Measurements from ENCODE around the gene PLEKHG2. TPM values are rescaled to one million over a fixed set of nuclear protein-coding genes. Genes with fewer than 3 reads are reported as not detected.

Gene PLEKHG2
- total RNA-seq, 1 experiment from 2014 or later, result 62.3 TPM

- H3K4me1 Mint-ChIP-seq, result peaks cover 21% of the 10 kb centered on the region
- ATAC-seq (no peak), DNase-seq (ENCODE audit: low spot score) (no peak)
- TF ChIP-seq IRF2 (CRISPR knock-in tag; IDR thresholded peaks at IDR 0.05; ENCODE audit: borderline replicate concordance, low read depth) (no peak), NFATC4 (CRISPR knock-in tag; IDR thresholded peaks at IDR 0.05) (no peak), MXD4 (CRISPR knock-in tag; IDR thresholded peaks at IDR 0.05; ENCODE audit: borderline replicate concordance) (no peak), JUN (CRISPR knock-in tag; IDR thresholded peaks at IDR 0.05) (no peak), IRF1 (CRISPR knock-in tag; IDR thresholded peaks at IDR 0.05) (no peak), TP53 (CRISPR knock-in tag; IDR thresholded peaks at IDR 0.05) (no peak), MLX (CRISPR knock-in tag; IDR thresholded peaks at IDR 0.05) (no peak), ESRRA (CRISPR knock-in tag; IDR thresholded peaks at IDR 0.05; ENCODE audit: borderline replicate concordance) (no peak)
- TF ChIP-seq, protein P1, sequence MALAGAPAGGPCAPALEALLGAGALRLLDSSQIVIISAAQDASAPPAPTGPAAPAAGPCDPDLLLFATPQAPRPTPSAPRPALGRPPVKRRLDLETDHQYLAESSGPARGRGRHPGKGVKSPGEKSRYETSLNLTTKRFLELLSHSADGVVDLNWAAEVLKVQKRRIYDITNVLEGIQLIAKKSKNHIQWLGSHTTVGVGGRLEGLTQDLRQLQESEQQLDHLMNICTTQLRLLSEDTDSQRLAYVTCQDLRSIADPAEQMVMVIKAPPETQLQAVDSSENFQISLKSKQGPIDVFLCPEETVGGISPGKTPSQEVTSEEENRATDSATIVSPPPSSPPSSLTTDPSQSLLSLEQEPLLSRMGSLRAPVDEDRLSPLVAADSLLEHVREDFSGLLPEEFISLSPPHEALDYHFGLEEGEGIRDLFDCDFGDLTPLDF (CRISPR knock-in tag; IDR thresholded peaks at IDR 0.05), result no peak
- TF ChIP-seq, protein P2, sequence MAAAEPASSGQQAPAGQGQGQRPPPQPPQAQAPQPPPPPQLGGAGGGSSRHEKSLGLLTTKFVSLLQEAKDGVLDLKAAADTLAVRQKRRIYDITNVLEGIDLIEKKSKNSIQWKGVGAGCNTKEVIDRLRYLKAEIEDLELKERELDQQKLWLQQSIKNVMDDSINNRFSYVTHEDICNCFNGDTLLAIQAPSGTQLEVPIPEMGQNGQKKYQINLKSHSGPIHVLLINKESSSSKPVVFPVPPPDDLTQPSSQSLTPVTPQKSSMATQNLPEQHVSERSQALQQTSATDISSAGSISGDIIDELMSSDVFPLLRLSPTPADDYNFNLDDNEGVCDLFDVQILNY (CRISPR knock-in tag; IDR thresholded peaks at IDR 0.05), result no peak
- TF ChIP-seq, protein P3, sequence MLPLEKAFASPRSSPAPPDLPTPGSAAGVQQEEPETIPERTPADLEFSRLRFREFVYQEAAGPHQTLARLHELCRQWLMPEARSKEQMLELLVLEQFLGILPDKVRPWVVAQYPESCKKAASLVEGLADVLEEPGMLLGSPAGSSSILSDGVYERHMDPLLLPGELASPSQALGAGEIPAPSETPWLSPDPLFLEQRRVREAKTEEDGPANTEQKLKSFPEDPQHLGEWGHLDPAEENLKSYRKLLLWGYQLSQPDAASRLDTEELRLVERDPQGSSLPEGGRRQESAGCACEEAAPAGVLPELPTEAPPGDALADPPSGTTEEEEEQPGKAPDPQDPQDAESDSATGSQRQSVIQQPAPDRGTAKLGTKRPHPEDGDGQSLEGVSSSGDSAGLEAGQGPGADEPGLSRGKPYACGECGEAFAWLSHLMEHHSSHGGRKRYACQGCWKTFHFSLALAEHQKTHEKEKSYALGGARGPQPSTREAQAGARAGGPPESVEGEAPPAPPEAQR (CRISPR knock-in tag; IDR thresholded peaks at IDR 0.05), result no peak
- TF ChIP-seq, protein P4, sequence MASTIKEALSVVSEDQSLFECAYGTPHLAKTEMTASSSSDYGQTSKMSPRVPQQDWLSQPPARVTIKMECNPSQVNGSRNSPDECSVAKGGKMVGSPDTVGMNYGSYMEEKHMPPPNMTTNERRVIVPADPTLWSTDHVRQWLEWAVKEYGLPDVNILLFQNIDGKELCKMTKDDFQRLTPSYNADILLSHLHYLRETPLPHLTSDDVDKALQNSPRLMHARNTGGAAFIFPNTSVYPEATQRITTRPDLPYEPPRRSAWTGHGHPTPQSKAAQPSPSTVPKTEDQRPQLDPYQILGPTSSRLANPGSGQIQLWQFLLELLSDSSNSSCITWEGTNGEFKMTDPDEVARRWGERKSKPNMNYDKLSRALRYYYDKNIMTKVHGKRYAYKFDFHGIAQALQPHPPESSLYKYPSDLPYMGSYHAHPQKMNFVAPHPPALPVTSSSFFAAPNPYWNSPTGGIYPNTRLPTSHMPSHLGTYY (CRISPR knock-in tag; IDR thresholded peaks at IDR 0.05), result no peak
- TF ChIP-seq, protein P5, sequence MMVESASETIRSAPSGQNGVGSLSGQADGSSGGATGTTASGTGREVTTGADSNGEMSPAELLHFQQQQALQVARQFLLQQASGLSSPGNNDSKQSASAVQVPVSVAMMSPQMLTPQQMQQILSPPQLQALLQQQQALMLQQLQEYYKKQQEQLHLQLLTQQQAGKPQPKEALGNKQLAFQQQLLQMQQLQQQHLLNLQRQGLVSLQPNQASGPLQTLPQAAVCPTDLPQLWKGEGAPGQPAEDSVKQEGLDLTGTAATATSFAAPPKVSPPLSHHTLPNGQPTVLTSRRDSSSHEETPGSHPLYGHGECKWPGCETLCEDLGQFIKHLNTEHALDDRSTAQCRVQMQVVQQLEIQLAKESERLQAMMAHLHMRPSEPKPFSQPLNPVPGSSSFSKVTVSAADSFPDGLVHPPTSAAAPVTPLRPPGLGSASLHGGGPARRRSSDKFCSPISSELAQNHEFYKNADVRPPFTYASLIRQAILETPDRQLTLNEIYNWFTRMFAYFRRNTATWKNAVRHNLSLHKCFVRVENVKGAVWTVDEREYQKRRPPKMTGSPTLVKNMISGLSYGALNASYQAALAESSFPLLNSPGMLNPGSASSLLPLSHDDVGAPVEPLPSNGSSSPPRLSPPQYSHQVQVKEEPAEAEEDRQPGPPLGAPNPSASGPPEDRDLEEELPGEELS (CRISPR knock-in tag; IDR thresholded peaks at IDR 0.05), result no peak
- TF ChIP-seq, protein P6, sequence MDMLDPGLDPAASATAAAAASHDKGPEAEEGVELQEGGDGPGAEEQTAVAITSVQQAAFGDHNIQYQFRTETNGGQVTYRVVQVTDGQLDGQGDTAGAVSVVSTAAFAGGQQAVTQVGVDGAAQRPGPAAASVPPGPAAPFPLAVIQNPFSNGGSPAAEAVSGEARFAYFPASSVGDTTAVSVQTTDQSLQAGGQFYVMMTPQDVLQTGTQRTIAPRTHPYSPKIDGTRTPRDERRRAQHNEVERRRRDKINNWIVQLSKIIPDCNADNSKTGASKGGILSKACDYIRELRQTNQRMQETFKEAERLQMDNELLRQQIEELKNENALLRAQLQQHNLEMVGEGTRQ (CRISPR knock-in tag; IDR thresholded peaks at IDR 0.05), result no peak
- TF ChIP-seq, protein P7, sequence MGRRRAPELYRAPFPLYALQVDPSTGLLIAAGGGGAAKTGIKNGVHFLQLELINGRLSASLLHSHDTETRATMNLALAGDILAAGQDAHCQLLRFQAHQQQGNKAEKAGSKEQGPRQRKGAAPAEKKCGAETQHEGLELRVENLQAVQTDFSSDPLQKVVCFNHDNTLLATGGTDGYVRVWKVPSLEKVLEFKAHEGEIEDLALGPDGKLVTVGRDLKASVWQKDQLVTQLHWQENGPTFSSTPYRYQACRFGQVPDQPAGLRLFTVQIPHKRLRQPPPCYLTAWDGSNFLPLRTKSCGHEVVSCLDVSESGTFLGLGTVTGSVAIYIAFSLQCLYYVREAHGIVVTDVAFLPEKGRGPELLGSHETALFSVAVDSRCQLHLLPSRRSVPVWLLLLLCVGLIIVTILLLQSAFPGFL (CRISPR knock-in tag; IDR thresholded peaks at IDR 0.05; ENCODE audit: borderline replicate concordance), result no peak
- CTCF ChIA-PET, result interaction anchor here (1.6 kb wide), 1 partner anchor 84 kb away, joined by 6 read pairs; no protein-coding TSS in a partner anchor
- H3K9me3 Mint-ChIP-seq, result no peaks in the 10 kb centered on the region
- H3K27ac Mint-ChIP-seq, result peak overlapping the region; percentile 99
- H3K4me3 Mint-ChIP-seq, result peak overlapping the region; percentile 100
- no peaks in the 10 kb centered on the region; the same call in 1 of the 2 replicates for H3K27me3 Mint-ChIP-seq (ENCODE audit: low read depth)
- H3K36me3 Mint-ChIP-seq, result peaks cover 48% of the 10 kb centered on the region
- POLR2A ChIA-PET, result interaction anchor here (0.8 to 2.0 kb wide), 2 partner anchors 46 to 87 kb away, joined by 4 to 17 read pairs; partner anchors contain the start of gene RPS16
Observed at GRCh38 chr19:39389631-39390414, 22.6 kb upstream of the PLEKHG2 start.

Measured in WTC11 (cell line).